Fibroblast of lung (primary cell): Measurements from ENCODE around the gene CCN5.

Source experiments
- EZH2 ChIP-seq: IDR thresholded peaks from 2 replicates; pipeline ENCODE4 v1.5.1; 2012; ENCODE audit warnings: low read length, control low read depth, mild to moderate bottlenecking; ENCODE audit errors: missing control alignments
- TF ChIP-seq, protein P1 (sequence below), 2 donors: IDR thresholded peaks in 1 of 2; conservative IDR thresholded peaks in 1 of 2; 1 replicate in 1 of 2; 2 replicates in 1 of 2; pipeline ENCODE4 v1.5.1; 2011 to 2012; ENCODE audit warnings: low read length in 2 of 2, control low read depth in 1 of 2, inconsistent platforms in 1 of 2, low read depth in 1 of 2, mild to moderate bottlenecking in 1 of 2

- TF ChIP-seq, protein P1, sequence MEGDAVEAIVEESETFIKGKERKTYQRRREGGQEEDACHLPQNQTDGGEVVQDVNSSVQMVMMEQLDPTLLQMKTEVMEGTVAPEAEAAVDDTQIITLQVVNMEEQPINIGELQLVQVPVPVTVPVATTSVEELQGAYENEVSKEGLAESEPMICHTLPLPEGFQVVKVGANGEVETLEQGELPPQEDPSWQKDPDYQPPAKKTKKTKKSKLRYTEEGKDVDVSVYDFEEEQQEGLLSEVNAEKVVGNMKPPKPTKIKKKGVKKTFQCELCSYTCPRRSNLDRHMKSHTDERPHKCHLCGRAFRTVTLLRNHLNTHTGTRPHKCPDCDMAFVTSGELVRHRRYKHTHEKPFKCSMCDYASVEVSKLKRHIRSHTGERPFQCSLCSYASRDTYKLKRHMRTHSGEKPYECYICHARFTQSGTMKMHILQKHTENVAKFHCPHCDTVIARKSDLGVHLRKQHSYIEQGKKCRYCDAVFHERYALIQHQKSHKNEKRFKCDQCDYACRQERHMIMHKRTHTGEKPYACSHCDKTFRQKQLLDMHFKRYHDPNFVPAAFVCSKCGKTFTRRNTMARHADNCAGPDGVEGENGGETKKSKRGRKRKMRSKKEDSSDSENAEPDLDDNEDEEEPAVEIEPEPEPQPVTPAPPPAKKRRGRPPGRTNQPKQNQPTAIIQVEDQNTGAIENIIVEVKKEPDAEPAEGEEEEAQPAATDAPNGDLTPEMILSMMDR (conservative IDR thresholded peaks at IDR 0.05 in 1 of 2, IDR thresholded peaks at IDR 0.05 in 1 of 2; ENCODE audit: low read depth in 1 of 2, low read length in 2 of 2) = no peak
- no peak for TF ChIP-seq EZH2
Measured at GRCh38 chr20:44706301-44707017, 8.7 kb upstream of the CCN5 start.
